Measurements from ENCODE around the gene ANKRD45.

- TF ChIP-seq POLR2A (IDR thresholded peaks at IDR 0.05) (no peak), CTCF (IDR thresholded peaks at IDR 0.05 in 4 of 5, conservative IDR thresholded peaks at IDR 0.05 in 1 of 5) (no peak)
Observed at GRCh38 chr1:173708787-173709186, 39.1 kb upstream of the ANKRD45 start.

Data from gastrocnemius medialis (tissue), 4 donors.